Adipose tissue (tissue), 3 donors: ENCODE results near the gene CCNY. TPM values are rescaled to one million over a fixed set of nuclear protein-coding genes. Genes with fewer than 3 reads are reported as not detected.
"Not testable (repeated sequence)": the region's sequence is repeated elsewhere in the genome, so short reads cannot be mapped to it uniquely, and the experiment has no call there.

Source experiments
- H3K27ac ChIP-seq: one replicate; pipeline ENCODE4 v1.5.1; 2013; ENCODE audit warnings: low read depth, low read length
- WGBS, 3 donors: extraction: QIAGEN DNeasy Blood & Tissue Kit; methylation state at CpG; one replicate each; pipeline ENCODE4 v1.1.7; 2013; 5-methylcytosine and 5-hydroxymethylcytosine counted together
- polyA plus RNA-seq, 3 donors: library from polyadenylated mRNA; stranded (reverse); fragments of 200-250 nt; gene quantifications; one replicate each; pipeline ENCODE4 v1.2.3, GENCODE V29; 2013
- donor health status: healthy with polysubstance abuse.
- donor health status: Bipolar disorder and iron deficiency.
- donor health status: healthy.

Gene CCNY
- polyA plus RNA-seq, 3 donors = 14.0 to 38.6 (median 24.6) TPM

GRCh38 chr10:35413985-35414861 is 77.9 kb downstream of the CCNY start:
- H3K27ac ChIP-seq = no peak overlapping the region
- 74 to 87% (median 76%) methylated on average over 12 of the region's 12 CpGs for WGBS, 3 donors

- H3K27ac ChIP-seq = no peak overlapping the region
- WGBS, 3 donors = 72 to 81% (median 78%) methylated on average over 5 of the region's 5 CpGs
Observed at GRCh38 chr10:35415505-35415904, 79.2 kb downstream of the CCNY start.

GRCh38 chr10:35416619-35417312 is 80.5 kb downstream of the CCNY start:
- WGBS, 3 donors = 70 to 76% (median 74%) methylated on average over 8 of the region's 8 CpGs
- no peak overlapping the region for H3K27ac ChIP-seq

GRCh38 chr10:35417313-35417625 is 81.0 kb downstream of the CCNY start:
- 63 to 73% (median 69%) methylated on average over 1 of the region's 1 CpG for WGBS, 3 donors
- no peak overlapping the region for H3K27ac ChIP-seq

- H3K27ac ChIP-seq = no peak overlapping the region
Observed at GRCh38 chr10:35417795-35418194, 81.5 kb downstream of the CCNY start.

GRCh38 chr10:35418580-35418979 is 82.3 kb downstream of the CCNY start:
- 94 to 97% (median 97%) methylated on average over 10 of the region's 10 CpGs for WGBS, 3 donors
- H3K27ac ChIP-seq = not testable (repeated sequence)

GRCh38 chr10:35420044-35420443 is 83.7 kb downstream of the CCNY start:
- 64 to 94% (median 79%) methylated on average over 2 of the region's 2 CpGs for WGBS, 3 donors
- no peak overlapping the region for H3K27ac ChIP-seq

- 86 to 95% (median 94%) methylated on average over 11 of the region's 11 CpGs for WGBS, 3 donors
- H3K27ac ChIP-seq = peak overlapping the region; percentile 61
Observed at GRCh38 chr10:35420827-35421552, 84.7 kb downstream of the CCNY start.

- WGBS, 3 donors = 59 to 80% (median 65%) methylated on average over 5 of the region's 5 CpGs
- H3K27ac ChIP-seq = no peak overlapping the region
Observed at GRCh38 chr10:35421553-35422178, 85.4 kb downstream of the CCNY start.

GRCh38 chr10:35422228-35422627 is 85.9 kb downstream of the CCNY start:
- H3K27ac ChIP-seq = no peak overlapping the region
- 47 to 71% (median 65%) methylated on average over 5 of the region's 5 CpGs for WGBS, 3 donors

- WGBS, 3 donors = 92 to 97% (median 95%) methylated on average over 11 of the region's 11 CpGs
- no peak overlapping the region for H3K27ac ChIP-seq
Observed at GRCh38 chr10:35423505-35424306, 87.4 kb downstream of the CCNY start.

GRCh38 chr10:35424680-35425285 is 88.5 kb downstream of the CCNY start:
- WGBS, 3 donors = 61 to 83% (median 76%) methylated on average over 8 of the region's 8 CpGs
- no peak overlapping the region for H3K27ac ChIP-seq

GRCh38 chr10:35425595-35425994 is 89.3 kb downstream of the CCNY start:
- no peak overlapping the region for H3K27ac ChIP-seq
- WGBS, 3 donors = 58 to 78% (median 74%) methylated on average over 1 of the region's 1 CpG

- no peak overlapping the region for H3K27ac ChIP-seq
Observed at GRCh38 chr10:35426657-35427056, 90.3 kb downstream of the CCNY start.

GRCh38 chr10:35427543-35427942 is 91.2 kb downstream of the CCNY start:
- 21 to 81% (median 63%) methylated on average over 1 of the region's 1 CpG for WGBS, 3 donors
- no peak overlapping the region for H3K27ac ChIP-seq

- 67 to 93% (median 83%) methylated on average over 1 of the region's 1 CpG for WGBS, 3 donors
- no peak overlapping the region for H3K27ac ChIP-seq
Observed at GRCh38 chr10:35428521-35428920, 92.2 kb downstream of the CCNY start.

- WGBS, 3 donors = 81 to 87% (median 86%) methylated on average over 3 of the region's 3 CpGs
- no peak overlapping the region for H3K27ac ChIP-seq
Observed at GRCh38 chr10:35432781-35433338, 96.6 kb downstream of the CCNY start.
